Naive thymus-derived CD8-positive, alpha-beta T cell (primary cell): ENCODE data around the gene TGM5. TPM values are rescaled to one million over a fixed set of nuclear protein-coding genes. Genes with fewer than 3 reads are reported as not detected.
A peak's percentile ranks its signal among the peaks of the same experiment; 100 is the strongest.

ENCODE experiments used
- ATAC-seq, 2 donors: fragments of 150-1000 bp; cut with Tn5 transposase in 1 of 2; sonication (Bioruptor Pico), chemical (Tn5 transposase) in 1 of 2; 1 replicate in 1 of 2; 2 replicates in 1 of 2; pipeline ENCODE4 v1.10.0; 2021; ENCODE audit warnings: mild to moderate bottlenecking in 2 of 2, moderate library complexity in 2 of 2
- POLR2A ChIA-PET: fragments of 350-600 bp; sonication (Branson Sonifier 250); formaldehyde crosslinking; loops from one replicate; lab custom pipeline; 2021; ENCODE audit warnings: antibody characterized with exemption; lab: Charles Lee
- DNase-seq, 10 donors: peaks; one replicate each; pipeline versions ENCODE4 v3.0.0 to v3.0.0-alpha.2; 2020 to 2022
- H3K27ac Mint-ChIP-seq, 10 donors: one replicate each; pipeline ENCODE4 v1.8.0; 2020 to 2022; ENCODE audit warnings: mild to moderate bottlenecking in 10 of 10, mixed read lengths in 10 of 10, moderate library complexity in 4 of 10, inconsistent platforms in 1 of 10
- H3K27me3 Mint-ChIP-seq, 5 donors: one replicate each; pipeline ENCODE4 v1.8.0; 2021 to 2022; ENCODE audit warnings: mixed read lengths in 5 of 5
- H3K36me3 Mint-ChIP-seq, 3 donors: one replicate each; pipeline ENCODE4 v1.8.0; 2020 to 2022; ENCODE audit warnings: mixed read lengths in 3 of 3, mild to moderate bottlenecking in 2 of 3, inconsistent platforms in 1 of 3
- H3K4me1 Mint-ChIP-seq, 4 donors: one replicate each; pipeline ENCODE4 v1.8.0; 2021 to 2022; ENCODE audit warnings: mixed read lengths in 4 of 4
- H3K4me3 Mint-ChIP-seq, 10 donors: one replicate each; pipeline ENCODE4 v1.8.0; 2020 to 2022; ENCODE audit warnings: mild to moderate bottlenecking in 10 of 10, mixed read lengths in 10 of 10, moderate library complexity in 6 of 10, inconsistent platforms in 1 of 10
- H3K9me3 Mint-ChIP-seq, 9 donors: one replicate each; pipeline ENCODE4 v1.8.0; 2020 to 2022; ENCODE audit warnings: mixed read lengths in 9 of 9, mild to moderate bottlenecking in 3 of 9, inconsistent platforms in 1 of 9, moderate library complexity in 1 of 9
- polyA plus RNA-seq, 3 donors: library from polyadenylated mRNA; unstranded; fragments of 300-500 nt; fragmentation: Illumina TruSeq; gene quantifications; one replicate each; pipeline ENCODE4 v1.2.3, GENCODE V29; 2021
- total RNA-seq, 8 experiments: library from RNA in 2 of 8; stranded (reverse) in 2 of 8; gene quantifications; one replicate each; pipeline ENCODE4 v1.2.3 and lab custom pipeline; 2021 to 2026

TGM5 gene
- total and polyA plus RNA-seq, 5 experiments from 2014 or later = not detected

GRCh38 chr15:43253431-43254403 is 13.0 kb downstream of the TGM5 start:
- Mint-ChIP-seq H3K9me3 (no peaks in the 10 kb centered on the region), H3K4me3 (peak overlapping the region in 1 of 10 donors; percentile 10), H3K27me3 (peaks cover 2 to 23% (median 7%) of the 10 kb centered on the region in 5 donors), H3K4me1 (peaks cover 0 to 26% (median 7%) of the 10 kb centered on the region in 4 donors), H3K27ac (peak overlapping the region in 5 of 10 donors; percentile 21 to 75 (median 61)), H3K36me3 (no peaks in the 10 kb centered on the region)
- DNase-seq (peak in 2 of 10 donors; percentile 3 to 28), ATAC-seq (peak; percentile 52 to 88)
- POLR2A ChIA-PET = no interaction called here

- H3K4me3 Mint-ChIP-seq = no peak overlapping the region
- H3K9me3 Mint-ChIP-seq = no peaks in the 10 kb centered on the region
- H3K27ac Mint-ChIP-seq = peak overlapping the region in 1 of 10 donors; percentile 12
- POLR2A ChIA-PET = no interaction called here
- no peak for ATAC-seq
- H3K4me1 Mint-ChIP-seq = peaks cover 0 to 26% (median 7%) of the 10 kb centered on the region in 4 donors
- no peaks in the 10 kb centered on the region for H3K36me3 Mint-ChIP-seq
- H3K27me3 Mint-ChIP-seq = peaks cover 2 to 23% (median 7%) of the 10 kb centered on the region in 5 donors
- no peak for DNase-seq
Observed at GRCh38 chr15:43251871-43252250, 14.9 kb downstream of the TGM5 start.

- DNase-seq (no peak), ATAC-seq (no peak)
- Mint-ChIP-seq H3K27ac (no peak overlapping the region), H3K4me3 (no peak overlapping the region), H3K9me3 (no peaks in the 10 kb centered on the region), H3K36me3 (no peaks in the 10 kb centered on the region), H3K27me3 (peaks cover 2 to 23% (median 7%) of the 10 kb centered on the region in 5 donors), H3K4me1 (peaks cover 0 to 26% (median 7%) of the 10 kb centered on the region in 4 donors)
- POLR2A ChIA-PET = no interaction called here
Observed at GRCh38 chr15:43251185-43251870, 15.4 kb downstream of the TGM5 start.

- Mint-ChIP-seq H3K27me3 (peaks cover 2 to 23% (median 7%) of the 10 kb centered on the region in 5 donors), H3K36me3 (no peaks in the 10 kb centered on the region), H3K4me1 (peaks cover 0 to 26% (median 7%) of the 10 kb centered on the region in 4 donors), H3K4me3 (no peak overlapping the region), H3K27ac (no peak overlapping the region), H3K9me3 (no peaks in the 10 kb centered on the region)
- no peak for DNase-seq
- ATAC-seq = no peak
- POLR2A ChIA-PET = no interaction called here
Observed at GRCh38 chr15:43250785-43251184, 15.9 kb downstream of the TGM5 start.

GRCh38 chr15:43249699-43250203 is 17.0 kb downstream of the TGM5 start:
- DNase-seq (no peak), ATAC-seq (no peak)
- Mint-ChIP-seq H3K9me3 (no peaks in the 10 kb centered on the region), H3K36me3 (no peaks in the 10 kb centered on the region), H3K4me3 (no peak overlapping the region), H3K4me1 (peaks cover 0 to 26% (median 7%) of the 10 kb centered on the region in 4 donors), H3K27ac (no peak overlapping the region), H3K27me3 (peaks cover 2 to 16% (median 7%) of the 10 kb centered on the region in 5 donors)
- POLR2A ChIA-PET = no interaction called here

- no peaks in the 10 kb centered on the region for H3K36me3 Mint-ChIP-seq
- no peak overlapping the region for H3K4me3 Mint-ChIP-seq
- peaks cover 0 to 23% (median 6%) of the 10 kb centered on the region in 4 donors for H3K4me1 Mint-ChIP-seq
- H3K27me3 Mint-ChIP-seq = peaks cover 0 to 14% (median 7%) of the 10 kb centered on the region in 5 donors
- ATAC-seq = no peak
- no peak overlapping the region for H3K27ac Mint-ChIP-seq
- POLR2A ChIA-PET = no interaction called here
- no peak for DNase-seq
- no peaks in the 10 kb centered on the region for H3K9me3 Mint-ChIP-seq
Observed at GRCh38 chr15:43249236-43249635, 17.5 kb downstream of the TGM5 start.

GRCh38 chr15:43246261-43246774 is 20.4 kb downstream of the TGM5 start:
- Mint-ChIP-seq H3K27me3 (peaks cover 0 to 9% (median 3%) of the 10 kb centered on the region in 5 donors), H3K4me3 (no peak overlapping the region), H3K4me1 (peaks cover 0 to 10% (median 0%) of the 10 kb centered on the region in 4 donors), H3K36me3 (no peaks in the 10 kb centered on the region), H3K9me3 (no peaks in the 10 kb centered on the region), H3K27ac (peak overlapping the region in 1 of 10 donors; percentile 33)
- POLR2A ChIA-PET = no interaction called here
- ATAC-seq = no peak
- DNase-seq = no peak

- POLR2A ChIA-PET = no interaction called here
- DNase-seq (no peak), ATAC-seq (no peak)
- H3K9me3 Mint-ChIP-seq = no peaks in the 10 kb centered on the region
- no peak overlapping the region for H3K4me3 Mint-ChIP-seq
- H3K4me1 Mint-ChIP-seq = peaks cover 0 to 10% (median 1%) of the 10 kb centered on the region in 4 donors
- no peak overlapping the region for H3K27ac Mint-ChIP-seq
- H3K36me3 Mint-ChIP-seq = no peaks in the 10 kb centered on the region
- H3K27me3 Mint-ChIP-seq = peaks cover 0 to 9% (median 3%) of the 10 kb centered on the region in 5 donors
Observed at GRCh38 chr15:43244092-43244491, 22.6 kb downstream of the TGM5 start.

GRCh38 chr15:43243020-43243645 is 23.6 kb downstream of the TGM5 start:
- Mint-ChIP-seq H3K27ac (peak overlapping the region in 2 of 10 donors; percentile 43 to 76), H3K4me1 (peaks cover 0 to 11% (median 1%) of the 10 kb centered on the region in 4 donors), H3K4me3 (no peak overlapping the region), H3K9me3 (no peaks in the 10 kb centered on the region), H3K36me3 (no peaks in the 10 kb centered on the region), H3K27me3 (peaks cover 1 to 9% (median 5%) of the 10 kb centered on the region in 5 donors)
- ATAC-seq (no peak), DNase-seq (no peak)
- POLR2A ChIA-PET = interaction anchor here (1.3 kb wide), 1 partner anchor 16 kb away, joined by 3 read pairs; no protein-coding TSS in a partner anchor

GRCh38 chr15:43242616-43243015 is 24.1 kb downstream of the TGM5 start:
- H3K9me3 Mint-ChIP-seq = no peaks in the 10 kb centered on the region
- peaks cover 4 to 10% (median 6%) of the 10 kb centered on the region in 5 donors for H3K27me3 Mint-ChIP-seq
- POLR2A ChIA-PET = interaction anchor here (1.3 kb wide), 1 partner anchor 16 kb away, joined by 3 read pairs; no protein-coding TSS in a partner anchor
- peak overlapping the region in 1 of 10 donors; percentile 76 for H3K27ac Mint-ChIP-seq
- H3K36me3 Mint-ChIP-seq = no peaks in the 10 kb centered on the region
- no peak overlapping the region for H3K4me3 Mint-ChIP-seq
- ATAC-seq (no peak), DNase-seq (no peak)
- H3K4me1 Mint-ChIP-seq = peaks cover 0 to 11% (median 2%) of the 10 kb centered on the region in 4 donors

GRCh38 chr15:43241100-43241499 is 25.6 kb downstream of the TGM5 start:
- DNase-seq (no peak), ATAC-seq (no peak)
- no peaks in the 10 kb centered on the region for H3K9me3 Mint-ChIP-seq

More at GRCh38 chr15:43241100-43241499, 25.6 kb downstream of the TGM5 start:
- Mint-ChIP-seq H3K27me3 (peaks cover 4 to 10% (median 7%) of the 10 kb centered on the region in 5 donors), H3K36me3 (no peaks in the 10 kb centered on the region), H3K27ac (no peak overlapping the region), H3K4me1 (peaks cover 0 to 11% (median 2%) of the 10 kb centered on the region in 4 donors), H3K4me3 (no peak overlapping the region)
- POLR2A ChIA-PET = no interaction called here
